ENCODE measurements around the gene RAD23B.
"Not testable (repeated sequence)": the region's sequence is repeated elsewhere in the genome, so short reads cannot be mapped to it uniquely, and the experiment has no call there.

The RAD23B gene

DNA sequence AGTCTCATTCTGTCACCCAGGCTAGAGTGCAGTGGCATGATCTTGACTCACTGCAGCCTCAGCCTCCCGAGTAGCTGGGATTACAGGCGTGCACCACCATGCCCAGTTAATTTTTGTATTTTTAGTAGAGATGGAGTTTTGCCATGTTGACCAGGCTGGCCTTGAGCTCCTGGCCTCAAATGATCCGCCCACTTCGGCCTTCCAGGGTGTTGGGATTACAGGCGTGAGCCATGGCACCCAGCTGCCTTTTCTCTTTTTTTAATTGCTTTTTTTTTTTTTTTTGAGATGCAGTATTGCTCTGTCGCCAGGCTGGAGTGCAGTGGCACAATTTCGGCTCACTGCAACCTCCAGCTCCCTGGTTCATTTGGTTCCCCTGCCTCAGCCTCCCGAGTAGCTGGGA lies 13.5 kb downstream of the RAD23B start:
- not testable (repeated sequence) for DNase-seq

DNA sequence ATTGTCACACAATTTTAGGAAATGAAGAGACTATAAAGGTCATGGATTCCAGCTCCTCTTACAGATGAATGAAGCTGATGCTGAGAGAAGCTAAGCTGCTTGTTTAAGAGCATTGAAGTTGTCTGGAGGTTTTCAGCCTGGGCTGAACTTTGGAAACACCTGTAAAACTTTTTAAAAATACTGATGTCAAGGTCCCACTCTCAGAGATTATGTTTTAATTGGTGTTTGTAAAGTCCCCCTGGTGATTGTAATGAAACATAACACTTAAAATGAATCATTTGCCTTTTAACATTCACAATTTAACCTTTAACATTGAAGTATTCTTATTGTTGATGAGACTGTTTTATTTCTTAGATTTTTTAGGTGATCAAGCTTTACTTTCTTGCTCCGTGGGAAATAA lies 16.4 kb downstream of the RAD23B start:
- DNase-seq = no peak

DNA sequence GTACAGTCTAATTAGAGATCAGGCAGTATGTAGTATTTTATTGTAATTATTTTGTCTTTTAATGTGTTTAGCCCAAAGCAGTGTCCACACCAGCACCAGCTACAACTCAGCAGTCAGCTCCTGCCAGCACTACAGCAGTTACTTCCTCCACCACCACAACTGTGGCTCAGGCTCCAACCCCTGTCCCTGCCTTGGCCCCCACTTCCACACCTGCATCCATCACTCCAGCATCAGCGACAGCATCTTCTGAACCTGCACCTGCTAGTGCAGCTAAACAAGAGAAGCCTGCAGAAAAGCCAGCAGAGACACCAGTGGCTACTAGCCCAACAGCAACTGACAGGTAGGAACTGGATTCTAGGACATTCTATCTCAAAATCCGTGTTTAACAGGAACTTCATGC lies 23.2 kb downstream of the RAD23B start:
- no peak for DNase-seq

DNA sequence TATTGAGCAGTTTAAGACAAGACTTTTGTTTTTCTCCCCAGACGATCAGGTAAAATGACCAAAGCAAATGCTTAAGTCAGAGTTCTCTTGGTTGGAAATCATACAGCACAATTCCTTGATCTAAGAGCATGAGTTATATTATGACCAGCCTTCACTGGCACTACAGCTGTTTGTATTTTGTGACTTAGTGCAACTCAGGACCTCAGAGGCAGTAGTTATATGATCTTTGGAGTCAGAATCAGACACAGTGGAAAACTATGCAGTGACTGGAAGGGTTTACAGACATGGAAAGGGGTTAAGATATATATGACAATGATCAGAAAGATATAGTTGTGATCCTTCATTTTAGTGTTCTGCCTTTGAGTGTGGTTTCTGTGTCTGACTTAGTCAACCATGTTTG lies 24.3 kb downstream of the RAD23B start:
- DNase-seq = no peak

DNA sequence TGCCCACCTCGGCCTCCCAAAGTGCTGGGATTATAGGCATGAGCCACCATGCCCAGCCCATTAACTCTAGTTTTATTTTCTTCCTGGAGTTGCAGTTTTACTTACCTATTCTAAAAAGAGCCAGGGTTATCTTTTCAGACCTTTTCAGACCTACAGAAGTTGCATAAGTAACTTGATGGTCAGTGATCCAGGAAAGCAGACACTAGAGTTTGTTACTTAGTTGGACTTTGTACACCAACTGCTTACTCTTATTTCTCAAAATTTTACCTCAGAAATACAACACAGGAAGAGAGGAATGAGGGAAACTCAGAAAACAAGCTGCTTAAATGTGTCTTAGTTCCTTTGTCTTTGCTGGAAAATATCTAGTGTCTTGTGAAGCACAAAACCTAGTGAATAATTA lies 25.4 kb downstream of the RAD23B start:
- DNase-seq = no peak

DNA sequence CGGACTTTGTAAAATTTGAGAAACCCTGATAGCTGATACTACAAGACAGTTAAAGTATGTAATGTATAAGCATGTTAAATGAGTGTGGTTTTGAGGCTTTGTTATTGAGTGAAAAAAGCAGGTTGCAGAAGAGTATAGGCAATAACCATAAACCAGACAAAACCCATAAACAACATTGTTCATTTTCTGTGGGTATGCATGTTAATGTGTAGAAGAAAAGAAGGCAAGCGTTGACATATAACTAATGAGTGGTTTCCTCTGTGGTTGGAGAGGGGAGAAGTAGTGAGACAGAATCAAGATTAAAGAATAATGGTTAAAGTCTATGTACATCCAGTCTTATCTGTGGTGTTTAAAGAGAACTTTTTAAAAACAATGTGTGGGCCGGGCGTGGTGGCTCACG lies 26.2 kb downstream of the RAD23B start:
- peak; percentile 13 for DNase-seq

DNA sequence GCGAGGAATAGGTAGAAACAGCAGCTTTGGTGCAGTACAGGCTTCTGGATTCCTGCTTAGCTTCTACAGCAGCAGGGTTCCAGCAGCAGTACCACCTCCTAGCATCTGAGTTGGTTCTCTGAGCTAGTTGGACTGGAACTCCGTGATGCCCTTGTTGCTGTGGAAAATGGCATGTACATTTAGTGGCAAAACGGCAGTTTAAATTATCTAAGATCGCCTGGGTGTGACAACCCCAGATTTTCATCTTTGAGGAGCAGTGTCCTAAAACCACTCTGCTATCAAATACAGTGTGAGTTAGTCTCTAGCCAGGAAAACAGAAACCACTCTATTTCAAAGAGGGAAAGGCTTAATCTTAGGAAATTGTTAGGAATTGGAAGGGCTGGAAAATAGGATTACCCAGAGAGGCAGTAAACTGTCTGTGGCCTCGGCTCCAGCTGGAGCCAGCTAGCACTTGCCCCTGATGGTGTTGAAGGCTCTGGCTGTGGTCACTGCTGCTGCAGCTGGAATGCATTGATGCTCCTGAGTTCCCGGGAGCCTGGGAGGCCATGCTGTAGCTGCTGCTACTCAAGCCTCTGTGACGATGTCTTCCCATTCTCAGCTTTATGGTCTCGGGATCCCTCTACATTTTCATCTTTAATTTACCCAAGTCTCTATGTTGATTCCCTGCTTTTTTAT lies 29.4 kb downstream of the RAD23B start:
- no peak for DNase-seq

DNA sequence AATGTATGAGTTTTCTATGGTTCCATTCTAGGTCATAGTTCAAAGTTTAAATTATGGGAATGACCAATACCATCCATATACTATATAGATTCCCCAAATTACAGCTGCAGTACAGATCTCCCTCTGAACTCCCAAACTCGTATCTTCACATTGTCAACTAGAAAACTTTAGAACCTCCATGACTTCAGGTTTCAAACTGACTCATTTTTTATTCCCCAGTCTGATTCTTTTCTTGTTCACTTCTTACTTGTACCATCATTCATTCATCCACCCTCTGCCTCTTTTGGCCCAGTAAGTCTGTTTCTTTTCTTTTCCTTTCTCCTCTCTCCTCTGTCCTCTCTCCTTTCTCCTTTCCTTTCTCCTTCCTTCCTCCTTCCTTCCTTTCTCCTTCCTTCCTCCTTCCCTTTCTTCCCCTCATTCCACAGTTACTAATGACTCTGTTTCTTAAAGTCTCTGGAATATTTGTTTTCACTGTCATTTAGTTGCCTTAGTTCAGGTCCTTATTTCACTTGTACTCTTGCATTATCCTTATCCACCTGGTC lies 30.5 kb downstream of the RAD23B start:
- DNase-seq = no peak

DNA sequence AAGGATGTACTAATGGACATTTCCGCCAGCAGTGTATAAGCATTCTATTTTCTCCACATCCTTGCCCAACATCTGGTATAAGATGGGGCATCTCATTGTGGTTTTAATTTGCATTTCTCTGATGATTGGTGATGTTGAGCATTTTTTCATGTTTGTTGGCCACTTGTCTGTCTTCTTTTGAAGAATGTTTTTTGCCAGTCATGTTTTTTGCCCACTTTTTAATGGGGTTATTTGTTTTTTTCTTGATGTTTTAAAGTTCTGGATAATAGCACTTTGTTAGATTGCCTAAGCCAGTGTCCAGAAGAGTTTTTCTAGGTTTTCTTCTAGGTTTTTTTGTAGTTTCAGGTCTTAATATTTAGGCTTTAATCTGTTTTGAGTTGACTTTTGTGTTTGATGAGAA lies 31.7 kb downstream of the RAD23B start:
- DNase-seq = no peak

DNA sequence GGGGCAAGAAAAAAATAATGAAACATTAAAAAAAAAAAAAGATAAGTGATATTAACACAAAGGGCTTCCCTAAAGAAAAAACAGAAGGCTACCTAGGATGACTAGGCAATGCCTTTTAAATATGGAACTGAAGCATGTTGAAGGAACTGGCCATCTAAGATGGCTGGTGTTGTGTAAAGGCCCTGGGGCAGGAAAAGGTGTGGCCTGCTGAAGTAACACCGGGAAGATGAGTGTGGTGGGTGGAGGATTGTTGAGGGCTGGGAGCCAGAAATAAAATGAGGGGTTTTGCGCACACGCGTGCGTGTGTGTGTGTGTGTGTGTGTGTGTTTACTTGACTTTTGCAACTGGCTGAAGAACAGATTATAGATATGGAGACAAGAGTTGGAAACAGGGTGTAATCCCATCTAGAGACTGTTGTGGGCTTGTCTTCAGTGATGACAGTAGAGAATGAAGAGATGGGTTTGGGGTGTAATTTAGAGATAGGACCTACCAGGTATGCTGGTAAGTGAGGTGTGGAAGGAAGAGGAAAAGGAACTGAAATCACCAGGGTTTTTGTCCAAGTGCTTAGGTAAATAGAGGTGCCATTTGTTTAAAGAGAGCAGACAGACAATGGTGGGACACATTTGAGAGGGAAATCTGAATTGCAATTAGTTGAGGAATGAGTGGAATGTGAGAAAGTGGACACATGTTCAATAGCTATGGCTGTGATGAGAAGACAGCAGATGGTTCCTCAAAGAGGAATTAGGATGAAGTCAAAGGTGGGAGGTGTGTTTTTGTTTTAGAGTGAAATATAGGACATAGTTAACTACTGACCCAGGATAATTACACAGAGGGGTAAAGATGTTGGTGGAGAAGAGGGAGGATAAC lies 33.9 kb downstream of the RAD23B start:
- DNase-seq = no peak

DNA sequence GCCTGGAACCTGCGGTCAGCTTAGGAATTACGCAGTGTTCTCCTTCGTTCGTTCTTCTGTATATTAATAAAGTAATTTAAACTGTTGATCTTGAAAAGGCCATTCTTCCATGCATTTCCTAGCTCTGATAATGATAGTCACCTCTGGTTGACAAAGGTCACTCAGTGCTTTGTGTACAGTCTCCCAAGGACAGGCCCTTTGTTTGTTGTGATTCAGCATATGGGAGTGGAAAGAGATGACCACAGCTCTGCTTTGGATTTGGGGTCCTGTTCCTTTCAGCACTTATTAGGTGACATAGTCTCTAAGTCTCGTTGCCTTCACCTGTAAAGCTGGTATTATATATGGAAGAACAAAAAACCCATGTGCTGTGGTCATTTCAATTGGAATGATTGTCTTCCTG lies 39.6 kb downstream of the RAD23B start:
- no peak for DNase-seq

DNA sequence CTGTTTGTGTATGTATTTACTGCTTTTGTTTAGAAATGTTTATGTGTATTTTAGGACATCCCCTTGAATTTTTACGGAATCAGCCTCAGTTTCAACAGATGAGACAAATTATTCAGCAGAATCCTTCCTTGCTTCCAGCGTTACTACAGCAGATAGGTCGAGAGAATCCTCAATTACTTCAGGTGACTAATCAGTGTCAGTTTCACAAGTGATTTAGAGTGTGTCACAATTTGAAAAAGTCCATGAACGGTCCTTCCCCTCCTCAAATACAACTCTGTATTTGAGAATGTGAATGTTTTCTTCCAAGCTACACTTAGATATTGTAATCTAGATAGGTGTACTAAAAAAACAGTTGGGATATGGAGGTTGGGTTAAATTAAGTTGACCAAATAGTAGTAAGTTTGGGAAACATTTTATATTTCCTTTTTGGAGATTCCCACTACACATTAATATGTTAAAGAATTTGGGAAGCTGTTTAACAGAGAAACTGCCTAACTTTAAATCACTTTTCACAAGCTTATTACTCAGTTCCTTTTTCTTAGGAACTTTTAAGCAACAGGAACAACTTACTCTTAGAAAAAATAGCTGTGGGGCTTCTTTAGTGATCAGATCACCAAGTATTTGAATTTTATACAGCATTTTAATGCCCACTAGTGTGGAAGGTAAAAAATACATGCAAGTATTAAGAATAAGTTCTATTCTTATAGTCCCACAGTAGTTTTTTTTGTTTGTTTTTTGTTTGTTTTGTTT lies 40.9 kb downstream of the RAD23B start:
- DNase-seq = no peak

DNA sequence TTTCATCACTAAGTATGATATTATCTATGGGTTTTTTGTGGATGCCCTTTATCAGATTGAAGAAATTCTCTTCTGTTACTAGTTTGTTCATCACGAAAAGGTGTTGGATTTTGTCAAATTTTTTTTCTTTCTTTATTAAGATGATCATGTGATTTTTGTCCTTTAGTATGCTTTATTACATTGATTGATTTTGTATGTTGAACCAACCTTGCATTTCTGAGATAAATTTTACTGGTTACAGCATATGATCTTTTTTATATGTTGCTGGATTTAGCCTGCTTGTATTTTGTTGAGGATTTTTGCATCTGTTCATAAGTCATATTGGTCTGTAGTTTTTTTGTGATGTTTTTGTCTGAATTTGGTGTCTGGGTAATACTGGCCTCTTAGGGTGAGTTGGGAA lies 42.8 kb downstream of the RAD23B start:
- DNase-seq = no peak

DNA sequence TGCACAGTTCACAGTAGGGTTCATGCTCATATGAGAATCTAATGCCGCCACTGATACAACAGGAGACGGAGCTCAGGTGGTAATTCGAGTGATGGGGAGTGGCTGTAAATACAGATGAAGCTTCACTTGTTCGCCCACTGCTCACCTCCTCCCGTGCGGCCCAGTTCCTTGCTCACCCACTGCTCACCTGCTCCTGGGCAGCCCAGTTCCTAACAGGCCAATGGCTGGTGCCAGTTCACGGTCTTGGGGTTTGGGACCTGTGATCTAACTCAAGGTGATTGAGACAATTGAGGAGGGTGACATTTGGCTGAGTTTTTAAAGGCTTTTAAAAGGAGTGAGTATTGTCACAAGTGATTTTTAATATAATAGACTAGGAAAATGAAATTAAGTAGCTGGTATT lies 45.4 kb downstream of the RAD23B start:
- no peak for DNase-seq

DNA sequence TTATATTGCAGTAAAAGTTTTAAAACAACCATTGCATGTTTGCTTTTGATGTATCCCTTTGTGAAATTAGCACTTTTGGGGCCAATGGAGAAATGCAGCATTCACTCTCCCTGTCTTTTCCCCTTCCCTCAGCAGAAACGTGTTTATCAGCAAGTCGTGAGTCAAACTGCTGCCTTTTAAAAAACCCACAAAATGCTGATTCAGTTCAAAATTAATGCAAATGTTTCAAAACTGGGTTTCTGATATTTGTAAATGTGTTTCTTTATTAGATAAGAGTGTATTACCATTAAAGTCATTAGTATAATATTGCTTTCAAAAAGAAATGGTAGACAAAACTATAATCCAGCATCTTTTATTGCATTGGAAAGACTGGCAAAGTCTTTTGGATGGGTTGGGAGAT lies 47.3 kb downstream of the RAD23B start:
- DNase-seq = no peak

DNA sequence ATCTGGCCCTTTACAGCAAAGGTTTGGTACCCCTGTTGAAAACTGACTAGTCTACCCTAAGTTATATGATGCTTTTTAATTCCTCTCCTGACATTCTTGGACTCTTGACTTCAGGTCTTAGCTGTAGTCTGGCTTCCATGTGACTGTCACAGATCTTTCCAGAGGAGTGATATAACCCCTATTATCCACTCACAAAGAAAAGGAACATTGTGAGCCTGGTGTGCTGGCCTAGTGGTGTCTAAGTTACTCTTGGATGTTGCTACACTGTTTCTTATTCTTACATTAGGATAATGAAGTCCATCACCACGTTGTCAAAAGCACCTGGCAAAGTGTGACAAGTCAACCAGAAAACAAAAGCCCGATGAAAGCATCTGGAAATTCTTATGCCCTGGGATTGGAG lies 49.8 kb downstream of the RAD23B start:
- no peak for DNase-seq

DNA sequence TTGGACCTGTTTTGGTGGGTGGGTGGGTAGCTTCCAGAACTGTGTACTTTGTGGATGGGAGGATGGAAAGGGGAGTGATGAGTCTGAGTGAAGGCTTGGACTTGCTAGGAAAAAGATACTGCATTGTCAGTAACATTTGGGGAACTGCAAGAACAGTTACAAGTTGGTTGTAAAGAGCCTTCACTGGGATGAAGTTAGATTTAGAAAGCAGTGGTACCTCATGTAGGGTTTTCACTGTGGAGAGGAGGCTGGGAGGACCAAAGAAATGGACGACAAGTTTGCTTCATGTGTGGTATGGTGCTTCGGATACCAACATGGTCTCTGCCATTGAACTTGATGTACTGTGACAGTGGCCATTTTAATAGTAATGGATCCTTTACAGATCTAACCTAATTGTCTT lies 50.3 kb downstream of the RAD23B start:
- DNase-seq = no peak

DNA sequence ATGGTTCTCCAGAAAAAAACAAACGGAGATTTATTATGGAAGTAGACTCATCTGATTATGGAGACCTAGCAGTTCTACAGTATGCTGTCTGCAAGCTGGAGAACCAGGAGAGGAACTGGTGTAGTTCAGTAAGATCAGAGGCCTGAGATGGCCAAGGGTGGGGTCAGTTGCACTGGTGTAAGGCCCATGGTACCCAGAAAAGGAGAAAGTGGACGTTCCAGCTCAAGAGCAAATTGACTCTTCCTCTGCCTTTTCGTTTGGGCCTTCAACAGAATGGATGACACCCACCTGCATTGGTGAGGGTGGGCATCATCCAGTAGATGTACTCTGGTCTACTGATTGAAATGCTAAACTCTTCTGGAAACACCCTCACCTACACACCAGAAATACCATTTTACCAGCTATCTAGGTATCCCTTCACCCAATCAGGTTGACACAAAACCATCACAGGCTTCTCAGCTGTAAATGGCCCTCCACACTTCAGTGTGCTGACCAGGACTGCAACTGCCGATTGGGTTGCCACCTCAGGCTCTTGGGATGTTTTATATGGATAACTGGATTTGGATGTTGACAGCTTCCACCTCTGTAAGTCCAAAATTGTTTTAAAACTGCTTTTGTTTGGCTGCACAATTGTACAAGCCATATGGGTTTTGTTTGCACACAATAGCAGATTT lies 51.2 kb downstream of the RAD23B start:
- no peak for DNase-seq

DNA sequence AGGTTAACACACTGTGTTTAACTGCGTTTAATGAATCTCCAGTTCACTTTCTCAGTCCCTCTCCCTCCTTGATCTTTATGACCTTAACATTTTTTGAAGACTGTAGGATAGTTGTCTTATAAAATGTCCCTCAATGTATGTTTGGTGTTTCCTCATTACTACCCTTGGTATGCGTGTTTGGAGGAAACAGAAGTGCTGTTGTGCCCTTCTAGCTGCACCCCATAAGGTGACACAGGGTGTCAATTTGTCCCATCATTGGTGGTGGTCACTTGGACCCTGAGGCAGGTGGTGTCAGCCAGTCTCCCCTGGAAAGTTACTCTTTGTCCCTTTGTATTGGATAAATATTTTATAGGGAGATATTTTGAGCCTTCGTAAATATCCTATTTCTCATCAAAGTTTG lies 52.3 kb downstream of the RAD23B start:
- no peak for DNase-seq

DNA sequence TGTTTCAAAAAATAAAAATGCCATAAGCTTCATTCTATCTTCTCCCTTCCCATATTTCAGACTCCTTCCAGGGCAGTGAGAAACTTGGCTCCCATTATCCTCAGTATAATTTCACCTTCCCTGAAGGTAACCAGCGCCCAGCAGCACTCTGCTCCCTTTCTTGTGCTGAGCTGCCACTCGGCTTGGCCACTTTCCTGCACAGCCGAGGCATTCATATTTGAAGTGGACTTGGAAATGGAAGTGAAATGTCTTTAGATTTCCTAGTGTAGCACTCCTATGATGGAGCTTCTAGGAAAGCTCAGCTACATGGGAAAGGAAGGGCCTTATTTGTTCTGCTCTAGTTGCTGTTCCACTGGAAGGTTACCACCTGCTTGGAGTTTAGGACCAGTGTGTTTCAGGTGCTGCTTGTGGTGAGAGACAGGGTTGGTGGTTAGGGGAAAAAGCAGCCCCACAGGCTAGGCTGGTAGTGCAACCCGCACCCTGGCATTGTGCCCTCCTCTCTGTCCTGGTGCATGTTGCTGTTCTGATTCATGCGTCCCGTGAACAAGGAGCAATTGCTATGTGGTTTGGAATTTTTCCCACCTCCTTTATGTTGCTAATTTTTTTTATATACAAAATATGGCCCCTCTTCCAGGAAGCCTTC lies 53.8 kb downstream of the RAD23B start:
- DNase-seq = no peak

DNA sequence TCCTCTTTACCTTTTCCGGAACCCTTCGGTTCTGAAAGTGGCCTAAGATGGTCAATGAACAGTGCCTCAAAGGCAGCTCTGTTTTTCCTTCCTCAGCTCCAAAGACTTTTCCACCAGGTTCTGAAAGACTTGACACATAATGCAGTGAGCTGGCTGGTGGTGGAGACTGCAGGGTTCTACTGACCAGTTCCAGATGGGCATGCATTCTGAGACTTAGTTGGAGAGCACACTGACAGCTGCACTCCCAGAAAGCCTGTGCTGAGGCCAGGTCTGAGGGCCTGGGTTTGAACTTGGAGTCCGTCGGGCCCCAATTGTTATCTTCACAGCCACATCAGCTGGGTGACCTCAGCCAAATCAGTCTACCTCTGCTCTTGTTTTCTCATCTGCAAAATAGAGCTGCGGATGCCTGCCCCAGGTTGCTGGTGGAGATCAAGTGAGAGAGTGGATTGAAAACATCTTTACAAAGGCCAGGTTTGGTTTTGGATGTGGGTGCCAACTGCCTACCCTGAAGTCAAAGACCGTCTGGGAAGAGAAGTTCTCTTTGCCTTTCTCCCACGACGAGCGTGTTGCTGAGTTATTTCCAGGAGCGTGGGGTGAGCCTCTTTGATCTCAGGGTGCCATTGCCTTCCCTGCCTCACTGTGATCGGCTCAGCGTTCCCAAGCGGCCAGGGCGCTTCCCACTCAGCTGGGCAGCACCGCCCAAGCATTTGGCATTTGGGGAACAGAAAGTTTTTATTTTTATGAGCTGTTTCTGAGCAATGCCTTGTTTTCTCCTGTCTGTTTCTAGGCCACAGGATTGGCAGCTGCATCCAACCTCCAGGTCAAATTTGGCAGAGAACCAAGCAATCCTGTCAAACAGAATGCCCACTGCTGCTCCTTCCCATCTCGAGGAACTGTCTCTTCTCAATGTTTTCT lies 54.9 kb downstream of the RAD23B start:
- no peak for DNase-seq

Data from GDM1 (cell line).